Measurements from ENCODE around the gene NSMCE4A. TPM values are rescaled to one million over a fixed set of nuclear protein-coding genes. Genes with fewer than 3 reads are reported as not detected.
"Not testable (repeated sequence)": the region's sequence is repeated elsewhere in the genome, so short reads cannot be mapped to it uniquely, and the experiment has no call there.

The NSMCE4A gene, protein sequence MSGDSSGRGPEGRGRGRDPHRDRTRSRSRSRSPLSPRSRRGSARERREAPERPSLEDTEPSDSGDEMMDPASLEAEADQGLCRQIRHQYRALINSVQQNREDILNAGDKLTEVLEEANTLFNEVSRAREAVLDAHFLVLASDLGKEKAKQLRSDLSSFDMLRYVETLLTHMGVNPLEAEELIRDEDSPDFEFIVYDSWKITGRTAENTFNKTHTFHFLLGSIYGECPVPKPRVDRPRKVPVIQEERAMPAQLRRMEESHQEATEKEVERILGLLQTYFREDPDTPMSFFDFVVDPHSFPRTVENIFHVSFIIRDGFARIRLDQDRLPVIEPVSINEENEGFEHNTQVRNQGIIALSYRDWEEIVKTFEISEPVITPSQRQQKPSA
- 22.8 and 30.7 TPM in 2 replicates for total RNA-seq

DNA sequence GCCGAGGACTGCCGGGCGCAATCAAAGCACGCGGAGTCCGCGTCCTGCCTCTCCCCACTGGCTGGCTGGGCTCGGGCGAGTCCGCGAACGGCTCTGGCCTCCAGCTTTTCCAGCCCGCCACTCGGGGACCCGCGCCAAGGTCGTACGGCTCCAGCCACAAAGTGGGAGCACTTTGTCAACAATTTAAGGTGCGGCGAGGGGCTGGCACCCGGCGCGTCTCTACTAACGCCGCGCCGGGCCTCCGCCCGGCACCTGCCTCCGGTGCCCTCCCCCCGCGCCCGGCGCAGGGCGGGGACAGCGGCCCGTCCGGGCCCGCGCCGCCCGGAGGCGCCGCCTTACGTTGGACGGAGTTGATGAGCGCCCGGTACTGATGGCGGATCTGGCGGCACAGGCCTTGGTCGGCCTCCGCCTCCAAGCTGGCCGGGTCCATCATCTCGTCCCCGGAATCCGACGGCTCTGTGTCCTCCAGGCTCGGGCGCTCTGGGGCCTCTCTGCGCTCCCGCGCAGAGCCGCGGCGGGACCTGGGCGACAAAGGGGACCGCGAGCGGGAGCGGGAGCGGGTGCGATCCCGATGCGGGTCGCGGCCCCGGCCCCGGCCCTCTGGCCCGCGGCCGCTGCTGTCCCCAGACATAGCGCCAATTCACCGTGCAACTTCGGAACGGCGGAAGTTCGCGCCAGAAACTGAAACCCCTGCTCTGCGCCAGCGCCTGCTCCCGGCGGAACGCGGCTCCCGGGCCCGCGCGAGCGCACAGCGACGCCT is at the start of gene NSMCE4A:
Gene NSMCE4A (minus strand): TSS at position 683 of the 760 bp plus-strand sequence. CDS start 52 bp downstream, at position 631.
- peak; percentile 40 for DNase-seq (ENCODE audit: low read depth)

DNA sequence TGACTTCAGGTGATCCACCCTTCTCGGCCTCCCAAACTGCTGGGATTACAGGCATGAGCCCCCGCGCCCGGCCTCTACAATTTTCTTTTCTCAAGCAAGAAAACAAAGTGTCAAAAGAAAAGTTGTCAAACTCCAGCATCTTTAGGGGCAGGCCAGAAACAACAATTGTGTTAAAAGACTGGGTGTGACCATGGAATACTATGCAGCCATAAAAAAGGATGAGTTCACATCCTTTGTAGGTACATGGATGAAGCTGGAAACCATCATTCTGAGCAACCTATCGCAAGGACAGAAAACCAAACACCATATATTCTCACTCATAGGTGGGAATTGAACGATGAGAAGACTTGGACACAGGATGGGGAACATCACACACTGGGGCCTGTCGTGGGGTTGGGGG is 48.2 kb upstream of the NSMCE4A start:
- not testable (repeated sequence) for DNase-seq (ENCODE audit: low read depth)

DNA sequence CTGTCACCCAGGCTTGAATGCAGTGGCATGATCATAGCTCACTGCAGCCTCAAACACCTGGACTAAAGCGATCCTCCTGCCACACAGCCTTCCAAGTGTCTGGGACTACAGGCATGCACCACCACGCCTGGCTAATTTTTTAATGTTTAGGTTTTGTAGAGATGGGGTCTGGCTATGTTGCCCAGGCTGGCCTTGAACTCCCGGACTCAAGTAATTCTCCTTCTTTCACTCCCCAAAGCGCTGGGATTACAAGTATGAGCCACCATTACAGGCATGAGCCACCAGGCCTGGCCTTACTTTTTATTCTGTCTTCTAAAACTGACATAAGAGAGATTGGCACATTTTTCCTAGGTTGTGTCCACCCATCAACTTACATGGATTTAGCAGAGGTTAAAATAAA is 47.3 kb upstream of the NSMCE4A start:
- DNase-seq (ENCODE audit: low read depth): no peak

DNA sequence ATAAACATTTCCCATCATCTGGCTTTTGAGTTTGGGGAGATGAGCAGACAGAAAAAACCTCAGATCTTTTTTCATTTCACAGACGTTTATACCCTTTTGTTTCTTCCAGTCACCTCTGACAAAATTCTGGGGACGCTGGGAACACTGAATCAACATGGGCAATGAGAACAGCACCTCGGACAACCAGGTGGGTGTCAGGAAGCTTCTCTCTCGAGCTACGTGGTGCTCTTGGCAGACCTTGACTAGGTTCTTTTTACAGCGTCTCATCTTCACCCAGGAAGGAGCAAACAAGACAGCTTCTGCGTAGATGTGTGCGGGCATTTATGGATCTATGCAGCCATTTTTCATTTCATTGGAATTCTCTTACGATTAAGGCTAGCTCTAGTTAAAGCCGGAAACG is 46.8 kb upstream of the NSMCE4A start:
- no peak for DNase-seq (ENCODE audit: low read depth)

DNA sequence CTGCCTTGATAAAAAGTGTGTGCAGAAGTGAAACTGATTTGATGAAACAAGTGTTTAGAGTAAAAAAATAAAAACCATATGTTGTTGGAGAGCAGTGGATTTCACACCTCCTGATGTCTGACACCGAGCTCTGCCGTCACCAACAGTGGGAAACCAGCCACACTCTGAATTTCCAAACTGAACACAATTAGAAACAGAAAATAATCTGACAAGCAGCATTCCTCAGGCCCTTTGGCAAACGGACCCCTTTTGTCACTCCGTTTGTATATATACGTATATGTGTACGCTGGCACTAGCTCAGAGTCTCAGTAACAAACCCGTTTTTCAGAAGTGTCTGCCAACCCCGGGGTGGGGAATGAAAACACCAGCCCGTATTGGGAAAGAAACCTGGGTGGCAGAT is 46.4 kb upstream of the NSMCE4A start:
- no peak for DNase-seq (ENCODE audit: low read depth)

DNA sequence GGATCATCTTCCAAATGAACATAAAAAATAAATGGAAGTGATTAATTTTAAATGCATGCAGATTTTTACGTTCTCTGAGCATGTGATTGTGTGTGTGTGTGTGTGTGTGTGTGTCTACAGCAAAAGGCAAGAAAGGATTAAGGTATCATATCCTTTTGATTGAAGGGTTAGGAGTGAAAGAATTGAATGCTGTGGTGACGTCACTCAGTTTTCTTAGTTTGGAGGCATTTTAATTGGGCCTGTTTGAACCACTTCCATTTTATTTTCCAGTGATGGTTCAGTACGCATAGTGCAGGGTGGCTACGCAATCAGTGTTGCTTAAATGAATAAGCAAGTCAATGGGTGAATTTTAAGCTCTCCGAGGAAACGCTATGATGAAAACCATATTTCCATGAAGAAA is 45.2 kb upstream of the NSMCE4A start:
- DNase-seq (ENCODE audit: low read depth): no peak

DNA sequence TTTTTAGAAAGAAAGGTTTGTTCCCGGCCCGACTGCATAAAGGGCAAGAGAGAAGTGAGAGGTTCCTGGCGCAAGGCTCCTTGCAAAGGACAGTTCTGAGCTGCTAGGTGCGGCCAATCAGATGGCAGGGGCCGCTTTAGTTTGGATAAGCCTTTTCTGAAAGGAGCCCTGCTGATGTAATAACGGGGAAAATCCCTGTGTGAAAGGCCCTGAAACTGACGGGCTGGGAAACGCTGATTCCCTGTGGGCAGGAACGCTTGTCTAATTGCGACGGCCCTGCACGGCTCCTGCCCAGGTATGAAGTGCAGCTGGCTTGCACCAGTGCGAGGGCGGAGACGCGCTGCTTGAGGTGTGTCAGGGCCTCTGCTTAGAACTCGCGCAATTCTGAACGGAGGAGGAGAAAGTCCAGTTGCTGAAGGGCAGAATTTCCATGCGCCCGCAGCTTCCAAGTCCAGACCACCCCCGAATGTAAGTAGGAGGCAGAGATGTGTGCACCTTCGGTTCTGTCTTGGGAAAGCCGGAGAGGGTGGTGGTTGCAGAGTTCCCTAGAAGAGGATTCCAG is 44.5 kb upstream of the NSMCE4A start:
- peak; percentile 78 for DNase-seq (ENCODE audit: low read depth)

DNA sequence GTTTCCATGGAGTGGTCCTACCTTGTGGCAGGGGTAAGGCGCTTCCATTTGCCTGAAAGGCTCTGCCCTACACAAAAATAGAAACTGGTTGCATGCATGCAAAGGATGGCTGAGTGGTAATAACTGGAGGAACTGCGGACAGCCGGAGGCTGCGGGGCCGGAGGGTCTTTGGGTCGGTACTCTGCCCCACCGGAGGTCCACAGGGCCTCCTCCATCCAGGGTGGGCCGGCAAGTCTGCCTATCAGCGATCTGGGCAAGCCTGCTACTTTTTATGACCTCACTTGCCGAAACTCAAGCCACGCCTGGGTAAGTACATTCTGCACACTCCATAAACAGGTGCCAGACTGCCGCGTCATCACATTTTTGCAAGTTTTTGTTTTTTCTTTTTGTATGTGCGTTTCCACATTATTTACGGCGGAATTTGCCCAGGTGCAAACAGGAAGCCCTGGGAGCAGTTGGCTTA is 44.0 kb upstream of the NSMCE4A start:
- DNase-seq (ENCODE audit: low read depth): peak; percentile 60

DNA sequence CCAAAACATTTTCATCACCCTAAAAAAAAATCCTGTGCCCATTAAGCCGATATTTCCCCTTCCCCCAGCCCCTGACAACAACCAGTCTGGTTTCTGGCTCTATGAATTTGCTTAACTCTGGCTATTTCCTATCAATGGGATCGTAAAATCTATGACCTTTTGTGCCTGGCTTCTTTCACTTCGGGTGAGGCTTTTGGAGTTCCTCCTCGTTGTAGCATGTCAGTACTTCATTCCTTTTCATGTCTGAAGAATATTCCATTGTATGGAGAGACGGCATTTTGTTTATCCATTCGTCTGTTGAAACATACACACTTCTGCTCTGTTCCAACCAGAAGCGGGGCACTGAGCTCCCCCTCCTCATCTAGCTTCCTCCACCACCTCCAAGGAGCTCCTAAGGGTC is 43.5 kb upstream of the NSMCE4A start:
- DNase-seq (ENCODE audit: low read depth): no peak

DNA sequence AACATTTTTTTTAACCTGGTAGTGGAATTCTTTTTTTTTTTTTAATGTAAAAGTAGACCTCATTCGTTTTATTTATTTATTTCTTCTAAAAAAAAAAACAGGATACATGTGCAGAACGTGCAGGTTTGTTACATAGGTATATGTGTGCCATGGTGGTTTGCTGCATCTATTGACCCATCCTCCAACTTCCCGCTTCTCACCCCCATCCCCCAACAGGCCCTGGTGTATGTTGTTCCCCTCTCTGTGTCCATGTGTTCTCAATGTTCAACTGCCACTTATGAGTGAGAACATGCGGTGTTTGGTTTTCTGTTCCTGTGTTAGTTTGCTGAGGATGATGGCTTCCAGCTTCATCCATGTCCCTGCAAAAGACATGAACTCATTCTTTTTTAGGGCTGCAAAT is 42.9 kb upstream of the NSMCE4A start:
- DNase-seq (ENCODE audit: low read depth): not testable (repeated sequence)

DNA sequence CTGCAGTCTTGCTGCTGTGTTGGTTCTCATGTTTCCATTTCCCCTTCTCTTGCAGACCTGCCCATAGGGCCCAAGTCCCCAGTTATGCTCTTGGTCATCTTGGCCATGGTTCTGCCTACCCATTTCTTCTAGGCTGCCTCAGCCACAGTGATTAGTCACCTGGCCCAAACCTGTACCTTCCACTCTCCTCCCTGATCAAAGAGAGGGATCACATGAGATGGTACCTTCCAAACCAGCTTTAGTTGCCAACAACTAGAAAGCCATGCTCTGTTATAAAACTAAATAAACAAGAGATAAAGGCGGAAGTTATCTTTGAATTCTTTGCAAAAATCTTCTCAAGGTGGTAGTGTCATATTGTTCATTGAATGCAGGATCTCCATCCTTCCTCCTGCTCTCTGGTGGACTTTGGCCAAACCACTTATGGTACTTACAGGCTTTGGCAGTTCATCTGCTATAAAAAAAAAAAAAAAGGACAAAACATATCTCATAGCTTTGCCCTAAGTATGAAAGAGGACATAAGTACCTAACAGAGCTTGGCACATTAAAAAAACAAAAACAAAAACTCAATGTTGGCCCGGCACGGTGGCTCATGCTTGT is 39.7 kb upstream of the NSMCE4A start:
- no peak for DNase-seq (ENCODE audit: low read depth)

DNA sequence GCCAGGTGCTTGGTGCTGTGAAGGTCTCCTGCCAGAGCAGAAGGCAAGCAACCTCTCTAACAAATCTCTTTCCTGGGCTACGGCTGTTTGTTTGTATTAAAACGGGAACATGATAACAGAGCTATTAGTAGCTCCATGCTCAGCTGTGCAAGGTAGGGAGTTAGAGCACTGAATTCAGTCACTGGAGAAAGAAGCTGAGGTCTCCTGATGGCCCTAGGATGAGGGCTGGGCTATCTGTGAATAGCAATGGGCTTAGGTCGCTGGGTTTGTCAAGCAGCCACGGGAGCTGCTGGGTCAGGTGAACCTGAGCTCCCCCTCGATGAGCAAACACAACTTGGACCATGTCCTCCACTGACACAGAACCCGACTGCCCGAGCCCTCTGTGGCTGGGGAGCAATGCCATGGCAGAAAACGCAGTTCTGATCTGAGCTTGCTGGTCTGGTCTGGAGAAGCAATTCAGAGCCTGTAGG is 38.3 kb upstream of the NSMCE4A start:
- DNase-seq (ENCODE audit: low read depth): no peak

DNA sequence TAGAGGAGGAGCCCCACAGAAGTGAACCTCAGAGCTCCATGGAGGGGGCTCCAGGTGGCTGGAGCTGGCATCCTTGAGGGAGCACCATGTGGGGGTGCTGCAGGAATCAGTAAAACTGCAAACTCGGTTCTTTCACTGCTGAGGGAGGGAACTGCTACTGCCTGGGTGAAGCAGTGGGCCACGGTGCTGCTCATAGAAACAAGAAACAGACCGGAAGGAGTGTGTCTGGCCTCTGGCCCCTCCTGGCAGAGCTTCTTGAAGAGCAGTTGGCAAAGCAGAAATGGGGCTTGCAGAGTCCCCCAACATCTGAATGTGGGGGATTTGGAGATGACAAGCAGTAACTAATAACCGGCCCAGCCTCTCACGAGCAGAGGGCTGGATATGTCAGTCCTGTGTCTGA is 37.7 kb upstream of the NSMCE4A start:
- DNase-seq (ENCODE audit: low read depth): no peak

DNA sequence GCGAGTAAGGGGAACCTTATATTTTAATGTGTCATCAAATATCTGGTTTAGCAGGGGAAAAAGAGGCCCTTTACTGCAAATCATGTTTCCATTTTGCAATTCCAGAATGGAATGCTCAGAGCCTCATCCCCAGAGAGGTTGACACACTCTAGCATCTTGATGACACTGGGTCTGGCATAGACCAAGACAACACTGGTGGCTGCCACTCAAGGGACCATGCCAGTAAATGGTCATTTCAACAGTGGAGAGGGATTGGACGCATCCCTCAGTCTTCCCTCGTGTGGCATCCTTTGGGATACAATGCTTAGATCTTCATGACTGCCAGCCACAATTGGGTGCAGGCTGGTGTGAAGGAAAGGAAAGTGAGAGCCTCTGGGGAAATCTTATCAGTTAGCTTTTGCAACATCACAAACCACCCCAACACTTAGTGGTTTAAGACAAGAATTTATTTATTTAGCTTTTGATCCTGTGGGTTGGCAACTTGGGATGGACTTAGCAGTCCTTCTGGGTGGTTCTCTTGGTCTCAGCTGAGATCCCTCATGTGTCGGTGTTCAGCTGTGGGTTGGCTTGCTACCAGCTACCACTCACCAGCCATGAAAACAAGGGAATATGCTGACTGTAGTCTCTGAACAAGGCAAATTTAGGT is 35.5 kb upstream of the NSMCE4A start:
- DNase-seq (ENCODE audit: low read depth): no peak

DNA sequence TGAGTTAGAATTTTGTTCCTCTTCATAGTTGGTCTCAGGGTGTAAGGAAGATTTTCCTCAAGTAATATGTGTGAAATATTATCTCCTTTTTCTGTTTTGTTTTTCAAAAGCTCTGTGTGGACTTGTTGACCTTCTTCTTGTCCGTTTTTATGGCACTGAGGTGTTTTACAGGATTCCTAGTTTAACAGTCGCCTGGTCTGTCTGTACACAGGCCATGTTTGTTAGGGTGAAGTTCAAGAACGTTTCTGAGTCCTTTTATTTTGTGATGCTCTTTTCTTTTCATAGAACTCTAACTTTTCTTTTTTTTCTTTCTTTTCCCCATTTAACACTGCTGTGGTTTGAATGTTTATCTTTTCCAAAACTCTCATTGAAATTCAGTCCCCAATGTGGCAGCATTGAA is 32.4 kb upstream of the NSMCE4A start:
- no peak for DNase-seq (ENCODE audit: low read depth)

DNA sequence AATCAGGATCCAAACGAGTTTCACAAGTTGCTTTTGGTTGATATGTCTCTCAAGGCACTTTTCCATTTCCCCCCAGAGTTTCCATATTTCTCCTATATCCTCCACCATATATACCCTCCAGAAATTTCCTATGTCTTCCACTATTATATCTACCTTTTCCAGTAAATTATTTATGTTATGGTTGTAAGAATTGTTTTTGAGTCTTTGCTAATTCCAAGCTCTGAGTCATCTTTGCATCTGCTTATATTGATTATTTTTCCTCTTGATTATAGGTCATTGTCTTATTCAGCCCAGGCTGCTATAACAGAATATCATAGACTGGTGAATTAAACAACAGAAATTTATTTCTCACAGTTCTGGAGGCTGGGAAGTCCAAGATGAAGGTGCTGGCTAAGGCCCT is 26.7 kb upstream of the NSMCE4A start:
- DNase-seq (ENCODE audit: low read depth): no peak

DNA sequence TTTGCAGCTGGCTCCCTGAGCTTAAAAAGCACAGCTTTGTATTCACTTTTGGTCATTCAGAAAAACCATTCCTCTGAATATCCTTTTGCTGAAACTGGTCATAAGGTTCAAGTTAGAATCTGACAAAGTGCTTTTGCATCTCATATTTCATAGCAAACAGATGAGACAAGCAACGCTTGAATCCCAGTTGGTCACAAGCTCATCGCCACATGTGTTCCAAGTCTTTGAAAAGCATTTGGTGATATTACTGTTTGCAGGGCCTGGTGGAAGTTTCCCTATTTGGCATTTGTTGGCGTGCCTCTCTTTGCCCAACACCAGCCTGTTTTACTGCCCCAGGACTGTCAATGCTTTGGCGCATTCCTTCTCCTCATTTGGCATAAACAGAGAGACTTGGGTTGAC is 24.3 kb upstream of the NSMCE4A start:
- no peak for DNase-seq (ENCODE audit: low read depth)

DNA sequence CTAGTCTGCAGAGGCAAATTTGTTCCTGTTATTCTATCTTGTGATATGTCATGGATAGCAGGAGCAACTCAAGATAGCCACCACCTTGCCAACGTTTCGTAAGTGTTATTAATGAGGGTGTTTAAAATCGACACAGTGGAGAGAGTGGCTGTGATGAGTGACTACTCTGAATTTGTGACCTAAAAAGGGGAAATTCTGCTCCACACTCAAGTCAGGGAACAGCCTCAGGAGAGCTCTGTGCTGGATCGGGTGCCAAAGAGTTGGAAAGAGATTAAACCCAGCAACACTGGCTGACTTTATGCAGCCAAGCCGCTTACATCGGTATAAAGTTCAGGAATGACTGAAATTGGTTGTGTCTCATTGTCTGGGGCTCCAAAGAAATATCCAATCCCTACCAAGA is 23.4 kb upstream of the NSMCE4A start:
- no peak for DNase-seq (ENCODE audit: low read depth)

DNA sequence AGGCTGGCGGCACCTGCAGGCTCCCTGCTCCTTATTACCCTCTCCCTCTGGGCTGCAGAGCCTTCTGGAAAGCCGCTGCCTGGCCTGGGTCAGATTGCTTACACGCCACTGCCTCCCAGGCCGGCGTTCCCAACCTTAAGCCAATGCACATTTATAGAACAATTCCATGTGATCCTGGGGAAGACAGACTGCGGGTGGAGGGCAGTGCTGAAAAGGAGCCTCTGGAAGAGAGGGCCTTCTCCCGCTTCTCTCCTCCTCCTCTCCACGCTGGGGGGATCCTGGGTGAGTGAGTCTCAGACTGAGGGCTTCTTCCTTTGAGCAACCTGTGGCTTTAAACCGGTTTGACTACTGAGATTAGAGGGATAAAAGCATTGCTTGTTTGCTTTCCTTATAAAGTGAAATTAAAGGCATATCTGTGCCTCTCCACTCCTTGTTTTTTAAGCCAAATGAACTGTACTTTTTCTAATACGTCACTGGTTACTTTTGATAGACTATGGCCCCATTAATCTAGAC is 19.5 kb upstream of the NSMCE4A start:
- DNase-seq (ENCODE audit: low read depth): no peak

DNA sequence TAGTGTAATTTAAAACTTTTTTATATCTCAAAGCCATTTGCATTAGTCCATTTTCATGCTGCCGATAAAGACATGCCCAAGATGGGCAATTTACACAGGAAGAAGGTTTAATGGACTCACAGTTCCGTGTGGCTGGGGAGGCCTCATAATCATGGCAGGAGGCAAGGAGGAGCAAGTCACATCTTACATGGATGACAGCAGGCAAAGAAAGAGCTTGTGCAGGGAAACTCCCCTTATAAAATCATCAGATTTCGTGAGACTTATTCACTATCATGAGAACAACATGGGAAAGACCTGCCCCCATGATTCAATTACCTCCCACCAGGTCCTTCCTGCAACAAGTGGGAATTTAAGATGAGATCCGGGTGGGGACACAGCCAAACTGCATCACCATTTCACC is 16.7 kb upstream of the NSMCE4A start:
- not testable (repeated sequence) for DNase-seq (ENCODE audit: low read depth)

DNA sequence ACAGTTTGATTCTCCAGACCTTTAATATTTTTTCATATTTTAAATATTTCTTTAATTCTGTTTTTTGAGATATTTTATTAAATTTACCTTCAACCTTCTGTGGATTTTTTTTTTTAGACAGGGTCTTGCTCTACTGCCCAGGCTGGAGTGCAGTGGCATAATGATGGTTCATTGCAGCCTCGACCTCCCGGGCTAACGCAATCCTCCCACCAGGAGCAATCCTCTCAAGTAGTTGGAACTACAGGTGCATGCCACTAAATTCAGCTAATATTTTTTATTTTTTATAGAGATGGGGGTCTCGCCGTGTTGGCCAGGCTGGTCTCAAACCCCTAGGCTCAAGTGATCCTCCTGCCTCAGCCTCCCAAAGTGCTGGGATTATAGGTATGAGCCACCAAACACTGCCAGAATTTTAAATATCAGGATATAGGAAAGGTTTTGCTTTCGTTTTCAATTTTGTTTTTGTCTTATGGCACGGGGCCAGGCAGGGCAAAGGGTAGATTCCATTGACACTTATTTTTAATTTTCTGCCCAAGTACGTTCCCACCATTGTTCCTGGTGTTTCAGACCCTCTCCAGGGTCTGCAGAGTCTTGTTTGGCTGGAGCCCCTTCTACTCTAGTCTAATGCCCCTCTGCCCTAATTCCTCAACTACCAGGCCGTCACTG is 15.1 kb upstream of the NSMCE4A start:
- no peak for DNase-seq (ENCODE audit: low read depth)

Measured in renal cortical epithelial cell (primary cell).